HepG2 (cell line): ENCODE results near the gene INTS14. TPM values are rescaled to one million over a fixed set of nuclear protein-coding genes. Genes with fewer than 3 reads are reported as not detected.

Experiments
- ARNT ChIP-seq: fragments of 450-650 bp; IDR thresholded peaks from 2 replicates; pipeline ENCODE4 v1.6.1; 2017
- EP300 ChIP-seq, 3 experiments: sonication (generic) in 1 of 3; formaldehyde crosslinking in 1 of 3; IDR thresholded peaks; 2 replicates each; pipeline versions ENCODE4 v1.5.1 to v1.6.1; 2011 to 2020; ENCODE audit warnings: low read depth in 2 of 3, low read length in 2 of 3, borderline replicate concordance in 1 of 3, improper control_type of control experiment in 1 of 3, mild to moderate bottlenecking in 1 of 3, missing genetic modification reagents in 1 of 3, moderate library complexity in 1 of 3
- GPN1 ChIP-seq: sonication (generic); formaldehyde crosslinking; IDR thresholded peaks from 2 replicates; pipeline ENCODE4 v1.5.1; 2020; ENCODE audit warnings: missing genetic modification reagents, borderline replicate concordance
- KLF11 ChIP-seq: IDR thresholded peaks from 2 replicates; pipeline ENCODE4 v1.6.1; 2016; ENCODE audit warnings: missing compliant biosample characterization
- MAX ChIP-seq: IDR thresholded peaks from 2 replicates; pipeline ENCODE4 v1.6.1; 2012; ENCODE audit warnings: inconsistent platforms
- NR0B2 ChIP-seq: sonication (generic); formaldehyde crosslinking; IDR thresholded peaks from 2 replicates; pipeline ENCODE4 v1.4.0; 2020; ENCODE audit warnings: mild to moderate bottlenecking, missing genetic modification reagents
- PLSCR1 ChIP-seq: sonication (generic); formaldehyde crosslinking; IDR thresholded peaks from 2 replicates; pipeline ENCODE4 v1.5.0; 2020; ENCODE audit warnings: missing genetic modification reagents, mild to moderate bottlenecking, borderline replicate concordance
- PRPF4 ChIP-seq: fragments of 200-400 bp; formaldehyde crosslinking; IDR thresholded peaks from 2 replicates; pipeline ENCODE4 v1.6.1; 2016; ENCODE audit warnings: low read length, low read depth; ENCODE audit not compliant: poor library complexity, severe bottlenecking
- SMAD1 ChIP-seq: sonication (generic); formaldehyde crosslinking; IDR thresholded peaks from 2 replicates; pipeline ENCODE4 v1.4.0; 2020; ENCODE audit warnings: missing genetic modification reagents, low read depth, mild to moderate bottlenecking, borderline replicate concordance
- STAG1 ChIP-seq: sonication (generic); formaldehyde crosslinking; IDR thresholded peaks from 2 replicates; pipeline ENCODE4 v1.4.0; 2020; ENCODE audit warnings: missing genetic modification reagents
- ZBTB26 ChIP-seq: IDR thresholded peaks from 2 replicates; pipeline ENCODE4 v1.6.1; 2016; ENCODE audit warnings: missing compliant biosample characterization, missing genetic modification reagents, borderline replicate concordance
- ZBTB34 ChIP-seq: sonication (generic); formaldehyde crosslinking; IDR thresholded peaks from 2 replicates; pipeline ENCODE4 v1.8.0; 2022; ENCODE audit warnings: mild to moderate bottlenecking, missing genetic modification reagents
- ZFYVE20 ChIP-seq: sonication (generic); formaldehyde crosslinking; IDR thresholded peaks from 2 replicates; pipeline ENCODE4 v1.8.0; 2023; ENCODE audit warnings: low read depth, mild to moderate bottlenecking, moderate library complexity, missing genetic modification reagents, borderline replicate concordance
- ZNF12 ChIP-seq: sonication (generic); formaldehyde crosslinking; IDR thresholded peaks from 2 replicates; pipeline ENCODE4 v1.5.0; 2020; ENCODE audit warnings: missing genetic modification reagents
- ZNF513 ChIP-seq: sonication (generic); formaldehyde crosslinking; conservative IDR thresholded peaks from 2 replicates; pipeline ENCODE4 v1.5.0; 2020; ENCODE audit warnings: missing genetic modification reagents
- ZNF597 ChIP-seq: sonication (generic); formaldehyde crosslinking; IDR thresholded peaks from 2 replicates; pipeline ENCODE4 v1.5.0; 2020; ENCODE audit warnings: missing genetic modification reagents
- ZNF781 ChIP-seq: sonication (generic); formaldehyde crosslinking; IDR thresholded peaks from 2 replicates; pipeline ENCODE4 v1.5.1; 2020; ENCODE audit warnings: borderline replicate concordance, mild to moderate bottlenecking, missing genetic modification reagents; ENCODE audit errors: not compliant biosample characterization
- polyA plus RNA-seq, 8 experiments: library from polyadenylated mRNA; depleted of rRNA in 3 of 8; stranded (reverse) in 7 of 8; unstranded in 1 of 8; fragments of >200 nt; fragmentation: Illumina TruSeq in 4 of 8; extraction: Trizol in 4 of 8; gene quantifications; 2 replicates each; pipeline versions ENCODE4 v1.2.1 to v1.2.3, GENCODE V29; 2011 to 2016; ENCODE audit warnings: low read depth in 4 of 8, missing spikeins in 1 of 8, mixed read lengths in 1 of 8; ENCODE audit not compliant: insufficient read depth in 1 of 8
- total RNA-seq, 5 experiments: library from RNA; depleted of rRNA; stranded (reverse); fragments of >200 nt; fragmentation: Illumina TruSeq; extraction: Trizol; gene quantifications; 2 replicates each; pipeline ENCODE4 v1.2.3, GENCODE V29; 2016; ENCODE audit warnings: low read depth in 1 of 5

Gene INTS14
- total and polyA plus RNA-seq, 2 of the 13 experiments (the other 11 are each of a cell fraction or from before 2014, with no cell fraction given): 41.4 to 52.0 TPM

GRCh38 chr15:65530318-65531111 lies 80.4 kb downstream of the INTS14 start, which contains the start of gene HACD3 (continued):
- TF ChIP-seq MAX (peak; percentile 85), KLF11 (no peak), ARNT (no peak), PRPF4 (no peak), NR0B2 (CRISPR knock-in tag) (peak; percentile 92), ZBTB26 (peak; percentile 52; the same call in 1 of the 2 replicates), ZFYVE20 (CRISPR knock-in tag) (peak; percentile 86; the same call in 1 of the 2 replicates), GPN1 (CRISPR knock-in tag) (peak; percentile 18; the same call in 1 of the 2 replicates), SMAD1 (peak; percentile 85; the same call in 1 of the 2 replicates), ZBTB34 (no peak), ZNF12 (CRISPR knock-in tag) (0 out of 2 replicates have a peak, but pooled peaks have one; percentile 16), ZNF513 (CRISPR knock-in tag) (no peak), EP300 (IDR thresholded peaks at IDR 0.05; ENCODE audit: low read depth in 2 of 2, low read length in 2 of 2) (no peak), EP300 (CRISPR knock-in tag; IDR thresholded peaks at IDR 0.05; ENCODE audit: borderline replicate concordance) (peak; percentile 28; the same call in 1 of the 2 replicates), ZNF597 (CRISPR knock-in tag) (no peak), ZNF781 (peak; percentile 85), PLSCR1 (no peak), STAG1 (peak; percentile 6; the same call in 1 of the 2 replicates)
